ENCODE results near the gene NUP214.

- no peak for TF ChIP-seq CTCF (IDR thresholded peaks at IDR 0.05)
- no peak for TF ChIP-seq POLR2A (IDR thresholded peaks at IDR 0.05)
Observed at GRCh38 chr9:131260751-131261452, 135.5 kb downstream of the NUP214 start.

Measured in adrenal gland (tissue), 5 donors.